HCT116 (cell line): ENCODE results near the gene MRPS2. TPM values are rescaled to one million over a fixed set of nuclear protein-coding genes. Genes with fewer than 3 reads are reported as not detected.

Source experiments
- ATAC-seq: fragments of 200-7000 bp; cut with Tn5 transposase; 2 replicates; pipeline ENCODE4 v1.9.1; 2020; ENCODE audit warnings: mild to moderate bottlenecking, moderate library complexity
- Bru-seq: library from RNA; stranded (reverse); fragments of 400-500 nt; gene quantifications from one replicate; lab custom pipeline; 2021; lab: Mats Ljungman, UMichigan
- BruChase-seq, 2 experiments: library from RNA; stranded (reverse); fragments of 400-500 nt; gene quantifications; one replicate each; lab custom pipeline; 2021; lab: Mats Ljungman, UMichigan
- BruUV-seq: library from RNA; stranded (reverse); fragments of 400-500 nt; replicated peaks from 2 replicates; lab custom pipeline; 2021; lab: Mats Ljungman, UMichigan
- CTCF ChIA-PET: fragments of 300-600 bp; sonication (Branson Sonifier 250); formaldehyde crosslinking; loops from one replicate; lab custom pipeline; 2021; ENCODE audit warnings: antibody characterized with exemption; lab: Charles Lee
- POLR2A ChIA-PET: fragments of 300-600, 350-600 bp; sonication (Branson Sonifier 250); formaldehyde crosslinking; loops from one replicate; lab custom pipeline; 2021; ENCODE audit warnings: antibody characterized with exemption; lab: Charles Lee
- RAD21 ChIA-PET, 2 experiments: fragments of 300-600 bp; sonication (Branson Sonifier 250); formaldehyde crosslinking; loops; one replicate each; lab custom pipeline; 2023; ENCODE audit warnings: low total read pairs in 2 of 2; ENCODE audit not compliant: uncharacterized antibody in 2 of 2, unreplicated experiment in 2 of 2, low non-redundant PET in 1 of 2; lab: Charles Lee
- DNase-seq: peaks from one replicate; pipeline ENCODE4 v3.0.0-alpha.2; 2010; ENCODE audit warnings: low read depth, low spot score
- H2AFZ ChIP-seq: fragments of 200-600 bp; shearing (Covaris generic), sonication (generic); 2 replicates; pipeline ENCODE4 v1.6.1; 2017; ENCODE audit warnings: low read depth, mixed run types, mixed read lengths, antibody characterized with exemption, low read length; ENCODE audit not compliant: poor library complexity, severe bottlenecking
- H3K27ac ChIP-seq: 2 replicates; pipeline ENCODE4 v1.5.1; 2012; ENCODE audit warnings: low read depth, low read length
- H3K27me3 ChIP-seq: fragments of 200-600 bp; sonication (generic); 2 replicates; pipeline ENCODE4 v1.6.1; 2016; ENCODE audit warnings: mixed run types, low read length, mixed read lengths; ENCODE audit not compliant: insufficient read depth
- H3K36me3 ChIP-seq, 2 experiments: fragments of 200-500 bp in 1 of 2; fragments of 200-600 bp in 1 of 2; sonication (Bioruptor generic) in 1 of 2; sonication (generic) in 1 of 2; 2 replicates each; pipeline versions ENCODE4 v1.5.1 to v1.6.1; 2014 to 2016; ENCODE audit warnings: low read length in 2 of 2, inconsistent platforms in 1 of 2, mixed read lengths in 1 of 2, mixed run types in 1 of 2; ENCODE audit not compliant: insufficient read depth in 2 of 2, control insufficient read depth in 1 of 2
- H3K4me1 ChIP-seq, 2 experiments: fragments of 200-600 bp in 1 of 2; sonication (generic) in 1 of 2; 2 replicates each; pipeline versions ENCODE4 v1.5.1 to v1.6.1; 2012 to 2017; ENCODE audit warnings: low read length in 2 of 2, inconsistent platforms in 1 of 2, mild to moderate bottlenecking in 1 of 2, mixed read lengths in 1 of 2, mixed run types in 1 of 2, moderate library complexity in 1 of 2; ENCODE audit not compliant: insufficient read depth in 2 of 2, control insufficient read depth in 1 of 2
- H3K4me2 ChIP-seq: fragments of 200-600 bp; sonication (generic); 2 replicates; pipeline ENCODE4 v1.6.1; 2017; ENCODE audit warnings: mixed run types, low read length, mixed read lengths
- H3K4me3 ChIP-seq, 2 experiments: fragments of 200-600 bp in 1 of 2; sonication (generic) in 1 of 2; replicated peaks in 1 of 2; 2 replicates each; pipeline ENCODE4 v1.5.1; 2011 to 2016; ENCODE audit warnings: low read length in 2 of 2, control low read depth in 1 of 2, low read depth in 1 of 2, mild to moderate bottlenecking in 1 of 2, mixed read lengths in 1 of 2, mixed run types in 1 of 2
- H3K79me2 ChIP-seq: fragments of 200-600 bp; sonication (generic); 2 replicates; pipeline ENCODE4 v1.6.1; 2017; ENCODE audit warnings: mild to moderate bottlenecking, mixed run types, low read length, moderate library complexity, mixed read lengths; ENCODE audit not compliant: insufficient read depth
- H3K9ac ChIP-seq: fragments of 200-600 bp; sonication (generic); 2 replicates; pipeline ENCODE4 v1.6.1; 2016; ENCODE audit warnings: low read length, mixed read lengths
- H3K9me2 ChIP-seq: fragments of 200-600 bp; sonication (generic), shearing (Covaris generic); 2 replicates; pipeline ENCODE4 v1.6.1; 2017; ENCODE audit warnings: mixed run types, mild to moderate bottlenecking, moderate library complexity; ENCODE audit not compliant: insufficient read depth
- H3K9me3 ChIP-seq, 2 experiments: fragments of 200-500 bp in 1 of 2; fragments of 200-600 bp in 1 of 2; sonication (Bioruptor generic) in 1 of 2; sonication (generic) in 1 of 2; 2 replicates each; pipeline ENCODE4 v1.6.1; 2014 to 2017; ENCODE audit warnings: low read length in 2 of 2, mixed read lengths in 2 of 2, inconsistent platforms in 1 of 2, low read depth in 1 of 2, mild to moderate bottlenecking in 1 of 2, mixed run types in 1 of 2, moderate library complexity in 1 of 2; ENCODE audit not compliant: control insufficient read depth in 1 of 2, insufficient read depth in 1 of 2
- H4K20me1 ChIP-seq: fragments of 200-600 bp; sonication (generic), shearing (Covaris generic); 2 replicates; pipeline ENCODE4 v1.6.1; 2017; ENCODE audit warnings: mixed run types, mild to moderate bottlenecking, moderate library complexity; ENCODE audit not compliant: insufficient read depth
- MAX ChIP-seq: IDR thresholded peaks from 2 replicates; pipeline ENCODE4 v1.6.1; 2012
- POLR2A ChIP-seq: IDR thresholded peaks from 2 replicates; pipeline ENCODE4 v1.7.0; 2011; ENCODE audit warnings: borderline replicate concordance; ENCODE audit not compliant: insufficient read depth, insufficient read length; ENCODE audit errors: extremely low read depth
- POLR2AphosphoS5 ChIP-seq: IDR thresholded peaks from 2 replicates; pipeline ENCODE4 v1.6.1; 2011; ENCODE audit warnings: mild to moderate bottlenecking, low read depth, low read length, moderate library complexity
- SIN3A ChIP-seq: IDR thresholded peaks from 2 replicates; pipeline ENCODE4 v1.6.1; 2012; ENCODE audit warnings: low read depth
- TCF7L2 ChIP-seq: IDR thresholded peaks from 2 replicates; pipeline ENCODE4 v1.7.0; 2011; ENCODE audit warnings: borderline replicate concordance, inconsistent platforms; ENCODE audit not compliant: insufficient read depth, insufficient read length; ENCODE audit errors: extremely low read depth
- YY1 ChIP-seq: IDR thresholded peaks from 2 replicates; pipeline ENCODE4 v1.6.1; 2011; ENCODE audit warnings: low read length, low read depth, moderate library complexity, mild to moderate bottlenecking; ENCODE audit not compliant: insufficient replicate concordance; ENCODE audit errors: extremely low read depth
- ZBTB33 ChIP-seq: IDR thresholded peaks from 2 replicates; pipeline ENCODE4 v1.6.1; 2011; ENCODE audit warnings: mild to moderate bottlenecking, low read length, moderate library complexity; ENCODE audit not compliant: insufficient replicate concordance; ENCODE audit errors: extremely low read depth
- ZFX ChIP-seq: fragments of 450-650 bp; IDR thresholded peaks from 2 replicates; pipeline ENCODE4 v1.6.1; 2017
- ZNF274 ChIP-seq: fragments of 200-500 bp; sonication (Bioruptor generic); IDR thresholded peaks from 2 replicates; pipeline ENCODE4 v1.6.1; 2014; ENCODE audit warnings: mild to moderate bottlenecking, low read depth, low read length, inconsistent platforms
- intact Hi-C: fragments of 100-400 bp; cut with micrococcal nuclease; formaldehyde crosslinking; loops from 2 replicates; pipeline ENCODE4 v1.10.0; 2022
- long read RNA-seq: library from polyadenylated mRNA; unstranded; transcript quantifications from one replicate; pipeline ENCODE4 v2.0.0, GENCODE V29; 2021; ENCODE audit not compliant: unreplicated experiment
- polyA plus RNA-seq: library from polyadenylated mRNA; unstranded; fragments of >200 nt; gene quantifications from 2 replicates; pipeline ENCODE4 v1.2.1, GENCODE V29; 2012; ENCODE audit warnings: missing spikeins
- total RNA-seq: library from RNA; stranded (reverse); gene quantifications from one replicate; pipeline ENCODE4 v1.2.1, GENCODE V29; 2021; ENCODE audit not compliant: unreplicated experiment
- TF ChIP-seq, protein P1 (sequence below), 3 experiments: fragments of 200-600 bp in 1 of 3; sonication (generic) in 1 of 3; IDR thresholded peaks in 2 of 3; conservative IDR thresholded peaks in 1 of 3; 2 replicates each; pipeline ENCODE4 v1.5.1; 2012 to 2017; ENCODE audit warnings: low read depth in 2 of 3, low read length in 2 of 3, antibody characterized with exemption in 1 of 3, borderline replicate concordance in 1 of 3, control low read depth in 1 of 3, mild to moderate bottlenecking in 1 of 3, mixed read lengths in 1 of 3, mixed run types in 1 of 3, moderate library complexity in 1 of 3; ENCODE audit not compliant: insufficient read depth in 1 of 3

MRPS2 gene
- total RNA-seq (85.1 TPM), Bru-seq, nascent RNA (percentile 87 among the genes with signal in this experiment), BruChase-seq, experiment 1, labeled RNA remaining after a 6-hour chase (percentile 91 among the genes with signal in this experiment), BruChase-seq, experiment 2, labeled RNA remaining after a 2-hour chase (percentile 94 among the genes with signal in this experiment)
- 135 and 169 TPM in 2 replicates for polyA plus RNA-seq
- long read RNA-seq, transcript MRPS2-203 (3 exons, 810 nt) = minor isoform, 5 of 173 reads
- long read RNA-seq, transcript MRPS2-201 (4 exons, 1,510 nt) = major isoform, 137 of 173 reads
- long read RNA-seq, partial matches to known transcripts = 11 of 173 reads
- long read RNA-seq, other reads (novel, unspliced or antisense) = 18 of 173 reads

GRCh38 chr9:135500525-135501260 is at the start of gene MRPS2:
TSS of gene MRPS2 (plus strand) at chr9:135500682. CDS start at chr9:135500711, 29 bp downstream.
- Histone ChIP-seq H3K27me3 (no peaks in the 10 kb centered on the region), H3K4me1 (peaks cover 11 to 41% of the 10 kb centered on the region in 2 experiments), H3K9me3 (no peaks in the 10 kb centered on the region), H3K36me3 (peaks cover 11 to 39% of the 10 kb centered on the region in 2 experiments), H4K20me1 (peaks cover 4% of the 10 kb centered on the region; the same call in 1 of the 2 replicates), H2AFZ (peak within 1 kb of the TSS; percentile 63), H3K9me2 (no peaks in the 10 kb centered on the region), H3K4me2 (peak within 1 kb of the TSS; percentile 95), H3K4me3 (peak within 1 kb of the TSS; percentile 78 to 79), H3K9ac (peak within 1 kb of the TSS; percentile 98), H3K79me2 (peaks cover 40% of the 10 kb centered on the region), H3K27ac (peak within 1 kb of the TSS; percentile 73)
- ChIA-PET CTCF (no interaction called here), POLR2A (no interaction called here), RAD21 (no interaction called here)
- BruUV-seq = no TSS peak
- DNase-seq = peak; percentile 61
- ATAC-seq = peak; percentile 84
- TF ChIP-seq MAX = no peak
- TF ChIP-seq SIN3A = no peak
- TF ChIP-seq ZFX = peak; percentile 99
- no peak for TF ChIP-seq ZNF274
- TF ChIP-seq YY1 = peak; percentile 88
- peak; percentile 29 for TF ChIP-seq POLR2A
- TF ChIP-seq ZBTB33 = peak; percentile 13
- TF ChIP-seq TCF7L2 = no peak
- TF ChIP-seq, protein P1, sequence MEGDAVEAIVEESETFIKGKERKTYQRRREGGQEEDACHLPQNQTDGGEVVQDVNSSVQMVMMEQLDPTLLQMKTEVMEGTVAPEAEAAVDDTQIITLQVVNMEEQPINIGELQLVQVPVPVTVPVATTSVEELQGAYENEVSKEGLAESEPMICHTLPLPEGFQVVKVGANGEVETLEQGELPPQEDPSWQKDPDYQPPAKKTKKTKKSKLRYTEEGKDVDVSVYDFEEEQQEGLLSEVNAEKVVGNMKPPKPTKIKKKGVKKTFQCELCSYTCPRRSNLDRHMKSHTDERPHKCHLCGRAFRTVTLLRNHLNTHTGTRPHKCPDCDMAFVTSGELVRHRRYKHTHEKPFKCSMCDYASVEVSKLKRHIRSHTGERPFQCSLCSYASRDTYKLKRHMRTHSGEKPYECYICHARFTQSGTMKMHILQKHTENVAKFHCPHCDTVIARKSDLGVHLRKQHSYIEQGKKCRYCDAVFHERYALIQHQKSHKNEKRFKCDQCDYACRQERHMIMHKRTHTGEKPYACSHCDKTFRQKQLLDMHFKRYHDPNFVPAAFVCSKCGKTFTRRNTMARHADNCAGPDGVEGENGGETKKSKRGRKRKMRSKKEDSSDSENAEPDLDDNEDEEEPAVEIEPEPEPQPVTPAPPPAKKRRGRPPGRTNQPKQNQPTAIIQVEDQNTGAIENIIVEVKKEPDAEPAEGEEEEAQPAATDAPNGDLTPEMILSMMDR (IDR thresholded peaks at IDR 0.05 in 2 of 3, conservative IDR thresholded peaks at IDR 0.05 in 1 of 3; ENCODE audit: borderline replicate concordance in 1 of 3, insufficient read depth in 1 of 3, low read depth in 2 of 3, low read length in 2 of 3) = peak in 2 of 3 experiments; percentile 73 to 89; a peak in 4 of 6 replicates
- peak; percentile 76 for TF ChIP-seq POLR2AphosphoS5
- intact Hi-C loops = no loop called here
